Mesenteric fat pad (tissue), 1 donor: ENCODE results near the gene ATG9B. TPM values are rescaled to one million over a fixed set of nuclear protein-coding genes. Genes with fewer than 3 reads are reported as not detected.

Experiments used
- DNase-seq: peaks from one replicate; pipeline ENCODE4 v3.0.0-alpha.2; 2020; ENCODE audit warnings: low spot score
- total RNA-seq: library from RNA; stranded (reverse); fragmentation: NEBNext Ultra II Directional; extraction: Animal tissue kit (Norgen Biotek cat#: 25700); gene quantifications from one replicate; pipeline ENCODE4 v1.2.1, GENCODE V29; 2021
- donor health status: DM: yes; HTN: yes; CAD: no.

Gene ATG9B
- total RNA-seq, 1 donor from 2014 or later, result not detected

GRCh38 chr7:151001546-151001945 lies 22.7 kb downstream of the ATG9B start:
- DNase-seq, result no peak

GRCh38 chr7:151000897-151001495 lies 23.3 kb downstream of the ATG9B start:
- DNase-seq, result no peak

GRCh38 chr7:150999497-151000230 lies 24.6 kb downstream of the ATG9B start:
- no peak for DNase-seq

GRCh38 chr7:150999001-150999400 lies 25.3 kb downstream of the ATG9B start:
- DNase-seq, result no peak

GRCh38 chr7:150998341-150998740 lies 26.0 kb downstream of the ATG9B start:
- no peak for DNase-seq

- no peak for DNase-seq
These were observed 26.5 kb downstream of the ATG9B start for GRCh38 chr7:150997817-150998216.

DNA sequence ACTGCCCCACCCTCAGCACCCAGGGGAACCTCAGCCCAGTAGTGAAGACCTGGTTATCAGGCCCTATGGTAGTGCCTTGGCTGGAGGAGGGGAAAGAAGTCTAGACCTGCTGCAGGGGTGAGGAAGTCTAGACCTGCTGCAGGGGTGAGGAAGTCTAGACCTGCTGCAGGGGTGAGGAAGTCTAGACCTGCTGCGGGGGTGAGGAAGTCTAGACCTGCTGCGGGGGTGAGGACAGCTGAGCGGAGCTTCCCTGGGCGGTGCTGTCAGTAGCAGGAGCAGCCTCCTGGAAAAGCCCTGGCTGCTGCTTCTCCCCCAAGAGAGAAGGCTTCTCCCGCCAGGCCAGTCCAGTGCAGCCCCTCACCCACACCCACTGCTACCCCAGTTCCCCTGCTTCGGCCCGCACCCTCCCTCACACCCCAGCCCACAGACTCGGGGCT lies 27.2 kb downstream of the ATG9B start:
- DNase-seq, result no peak

- DNase-seq, result no peak
These were observed 27.8 kb downstream of the ATG9B start for GRCh38 chr7:150996376-150997074.

DNA sequence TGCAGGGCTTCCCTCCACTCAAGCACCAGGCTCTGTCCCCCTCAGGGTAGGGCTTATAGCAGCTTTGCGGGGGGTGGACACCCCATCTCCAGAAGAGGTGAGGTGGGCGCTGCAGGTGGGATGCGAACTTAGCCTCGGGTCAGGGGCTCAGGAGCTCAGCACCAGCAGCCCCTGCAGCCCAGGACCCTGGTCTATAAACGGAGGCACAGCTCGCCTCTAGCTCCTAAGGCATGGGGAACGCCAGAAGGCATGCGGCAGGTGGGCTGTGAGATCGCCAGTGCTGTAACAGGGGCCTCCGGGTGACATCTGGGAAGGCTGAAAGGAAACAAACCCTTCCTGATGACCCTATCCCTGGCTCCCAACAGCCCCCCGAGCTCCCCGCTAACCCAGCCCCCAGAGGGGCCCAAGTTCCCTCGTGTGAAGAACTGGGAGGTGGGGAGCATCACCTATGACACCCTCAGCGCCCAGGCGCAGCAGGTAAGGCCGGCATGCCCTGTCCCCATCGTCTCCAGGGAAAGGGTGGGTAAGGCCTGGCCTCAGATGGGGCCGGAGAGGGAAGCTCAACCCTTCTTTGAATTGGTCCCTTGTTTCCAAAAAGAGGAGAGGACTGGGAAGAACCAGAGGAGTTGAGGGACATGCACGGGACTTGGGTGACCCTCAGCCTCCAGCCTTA lies 29.3 kb downstream of the ATG9B start:
- no peak for DNase-seq

GRCh38 chr7:150994141-150994837 lies 30.0 kb downstream of the ATG9B start:
- DNase-seq, result no peak

- DNase-seq, result no peak
These were observed 30.8 kb downstream of the ATG9B start for GRCh38 chr7:150993511-150993910.

GRCh38 chr7:150992833-150993302 lies 31.4 kb downstream of the ATG9B start:
- DNase-seq, result no peak

- DNase-seq, result no peak
These were observed 32.1 kb downstream of the ATG9B start for GRCh38 chr7:150992051-150992640.

DNA sequence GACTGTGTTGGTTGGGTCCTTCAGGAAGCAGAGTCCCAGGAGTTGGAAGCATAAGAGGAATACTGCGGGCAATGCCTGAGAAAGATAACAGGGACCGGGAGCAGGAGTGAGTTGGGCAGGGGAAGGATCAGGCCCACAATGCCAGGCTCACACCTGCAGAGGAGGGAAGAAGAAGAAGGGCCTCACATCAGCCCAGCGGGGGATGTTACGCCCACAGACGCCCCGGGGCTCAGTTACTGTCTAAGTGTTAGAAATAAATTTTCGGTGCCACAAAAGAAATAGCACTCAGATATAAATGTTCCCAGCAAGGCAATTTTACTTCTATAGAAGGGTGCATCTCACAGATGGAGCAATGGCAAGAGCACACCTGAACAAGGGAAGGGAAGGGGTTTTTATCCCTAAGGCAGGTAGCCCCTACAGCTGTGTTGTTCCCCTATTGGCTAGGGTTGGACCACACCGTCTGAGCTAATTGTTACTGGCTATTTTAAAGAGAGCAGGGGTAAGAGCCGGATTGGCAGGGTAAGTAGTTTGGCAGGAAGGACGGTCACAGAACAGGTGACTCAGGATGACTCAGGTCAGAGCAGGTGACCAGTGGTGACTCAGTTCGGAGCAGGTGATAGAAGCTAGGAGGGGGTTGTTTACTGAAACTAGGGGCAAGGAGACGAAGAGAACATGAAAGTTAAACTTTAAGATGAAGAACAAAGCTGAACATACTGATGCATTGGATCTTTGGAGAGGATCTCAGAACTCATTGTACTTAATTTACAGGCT lies 33.7 kb downstream of the ATG9B start, which contains the start of gene NOS3:
Gene NOS3, plus strand, starts transcription at position 602 of the 771 bp plus-strand sequence. CDS start 2,787 bp downstream, outside the sequence.
- DNase-seq, result no peak

DNA sequence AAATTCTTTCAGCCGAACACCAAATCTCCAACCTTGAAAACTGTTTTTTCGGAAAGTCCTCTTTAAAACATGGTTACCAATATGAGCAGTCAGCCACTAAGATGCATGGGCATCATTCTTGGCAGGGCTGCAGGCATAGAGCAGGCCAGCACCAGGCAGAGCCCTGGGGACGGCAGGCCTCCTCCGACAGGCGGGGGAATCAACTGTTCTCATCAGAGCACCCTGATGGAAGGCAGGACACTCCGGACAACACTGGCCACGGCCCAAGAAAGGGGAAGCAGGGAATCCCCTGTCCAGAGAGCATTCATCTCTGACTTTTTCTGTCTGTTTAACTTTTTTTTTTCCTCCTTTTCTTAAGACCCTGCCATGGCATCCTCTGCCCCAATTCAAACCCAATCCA lies 34.8 kb downstream of the ATG9B start:
- DNase-seq, result no peak

GRCh38 chr7:150988230-150989226 lies 35.8 kb downstream of the ATG9B start:
- DNase-seq, result no peak

DNA sequence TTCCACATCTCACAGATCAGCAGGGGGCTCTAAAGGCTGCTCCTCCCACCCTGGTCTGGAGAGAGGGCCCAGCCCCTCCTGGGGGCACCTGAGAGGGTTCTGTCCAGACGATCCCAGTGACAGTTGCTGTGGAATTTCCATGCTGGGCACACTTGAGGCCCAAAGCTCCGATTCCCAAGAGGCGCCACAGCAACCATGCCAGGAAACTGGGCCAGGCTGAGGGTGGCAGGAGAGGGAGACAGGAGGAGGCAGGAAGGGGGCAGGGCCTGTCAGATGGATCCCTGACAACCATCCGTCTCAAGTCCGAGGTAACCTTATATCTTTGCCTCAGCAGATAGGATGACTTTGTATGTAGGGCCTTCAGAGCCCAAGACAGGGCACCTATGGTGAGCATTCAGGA lies 37.7 kb downstream of the ATG9B start:
- DNase-seq, result no peak

DNA sequence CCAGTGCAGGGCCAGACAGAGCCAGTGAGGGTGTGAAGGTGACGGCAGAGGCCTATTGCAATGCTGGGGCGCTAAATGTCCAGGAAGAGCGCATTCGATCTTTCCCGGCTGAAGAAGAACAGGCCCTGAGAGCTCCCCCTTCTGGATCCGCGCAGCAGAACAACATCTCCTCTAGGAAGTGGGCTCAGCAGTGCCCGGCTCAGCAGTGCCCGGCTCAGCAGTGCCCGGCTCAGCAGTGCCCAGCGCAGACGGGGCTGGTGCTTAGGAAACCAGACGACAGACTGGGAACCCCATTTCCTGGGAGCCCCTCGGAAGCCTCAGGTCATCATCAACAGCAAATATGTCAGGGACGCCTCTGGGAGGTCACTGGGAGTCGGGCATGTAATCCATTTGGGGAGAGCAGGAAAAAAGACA lies 38.2 kb downstream of the ATG9B start:
- DNase-seq, result no peak
